Measurements from ENCODE around the gene HELZ.

GRCh38 chr17:67125924-67126323 lies 119.1 kb downstream of the HELZ start:
- no peak for TF ChIP-seq EZH2 (IDR thresholded peaks at IDR 0.05; ENCODE audit: insufficient read depth, low read length)
- no peak for TF ChIP-seq CTCF (IDR thresholded peaks at IDR 0.05; ENCODE audit: insufficient read depth, low read depth, low read length)
